Measurements from ENCODE around the gene MYZAP. TPM values are rescaled to one million over a fixed set of nuclear protein-coding genes. Genes with fewer than 3 reads are reported as not detected.

The MYZAP gene
- total and polyA plus RNA-seq, 10 of the 15 experiments (the other 5 are each of a cell fraction or from before 2014, with no cell fraction given) = not detected

- Histone ChIP-seq H3K9me3 (replicated peaks; ENCODE audit: control insufficient read depth, insufficient read depth, low read length) (no peaks in the 10 kb centered on the region), H3K4me2 (ENCODE audit: control insufficient read depth, insufficient read depth) (no peak overlapping the region), H3K4me1 (ENCODE audit: control insufficient read depth, insufficient read depth, low read length) (no peaks in the 10 kb centered on the region), H4K20me1 (ENCODE audit: control insufficient read depth, insufficient read depth) (no peaks in the 10 kb centered on the region), H3K27ac (ENCODE audit: control insufficient read depth, insufficient read depth) (no peak overlapping the region), H3K79me2 (ENCODE audit: control insufficient read depth, insufficient read depth, low read length) (no peaks in the 10 kb centered on the region), H3K9ac (ENCODE audit: control insufficient read depth, insufficient read depth, low read length) (no peak overlapping the region), H3K36me3 (ENCODE audit: control insufficient read depth in 2 of 2, insufficient read depth in 2 of 2, low read length in 1 of 2) (no peaks in the 10 kb centered on the region), H2AFZ (ENCODE audit: control insufficient read depth, low read depth, low read length) (no peak overlapping the region), H3K27me3 (replicated peaks in 1 of 2; ENCODE audit: control insufficient read depth in 2 of 2, insufficient read depth in 2 of 2, low read length in 1 of 2) (peaks cover 0 to 2% of the 10 kb centered on the region in 2 experiments; a peak in 2 of 4 replicates), H3K4me3 (no peak overlapping the region)
- ChIA-PET POLR2A (no interaction called here), SMC1A (ENCODE audit: uncharacterized antibody, unreplicated experiment) (no interaction called here), CTCF (interaction anchor here (1.0 to 1.6 kb wide), 2 partner anchors 11 to 26 kb away, joined by 4 to 6 read pairs; no protein-coding TSS in a partner anchor), RAD21 (ENCODE audit: unreplicated experiment) (no interaction called here)
- intact Hi-C loops (cut with micrococcal nuclease; ENCODE audit: unreplicated experiment) (no loop called here), in situ Hi-C loops (cut with MboI) (no loop called here)
- 44% methylated on average over 5 of the region's 5 CpGs for WGBS (ENCODE audit: insufficient coverage, insufficient replicate concordance, low lambda C conversion rate, missing lambda C conversion rate)
- DNase-seq (ENCODE audit: low read depth, low spot score) (no peak), ATAC-seq (no peak), FAIRE-seq (no peak)
- TF ChIP-seq RELB (IDR thresholded peaks at IDR 0.05; ENCODE audit: low read depth) (no peak), BCL11A (IDR thresholded peaks at IDR 0.05; ENCODE audit: low read depth, low read length) (no peak)
- no TSS peak for BruUV-seq (replicated peaks)
These were observed 38.2 kb upstream of the MYZAP start for GRCh38 chr15:57553526-57553925.

- DNase-seq (ENCODE audit: low read depth, low spot score) = no peak
- Histone ChIP-seq H3K79me2 (ENCODE audit: control insufficient read depth, insufficient read depth, low read length) (no peaks in the 10 kb centered on the region), H3K4me1 (ENCODE audit: control insufficient read depth, insufficient read depth, low read length) (no peaks in the 10 kb centered on the region), H3K36me3 (ENCODE audit: control insufficient read depth in 2 of 2, insufficient read depth in 2 of 2, low read length in 1 of 2) (no peaks in the 10 kb centered on the region), H3K4me2 (ENCODE audit: control insufficient read depth, insufficient read depth) (no peak overlapping the region), H4K20me1 (ENCODE audit: control insufficient read depth, insufficient read depth) (no peaks in the 10 kb centered on the region), H3K9ac (ENCODE audit: control insufficient read depth, insufficient read depth, low read length) (no peak overlapping the region), H3K4me3 (no peak overlapping the region), H3K9me3 (replicated peaks; ENCODE audit: control insufficient read depth, insufficient read depth, low read length) (no peaks in the 10 kb centered on the region; the same call in 2 of the 3 replicates), H3K27ac (ENCODE audit: control insufficient read depth, insufficient read depth) (no peak overlapping the region), H3K27me3 (replicated peaks in 1 of 2; ENCODE audit: control insufficient read depth in 2 of 2, insufficient read depth in 2 of 2, low read length in 1 of 2) (peaks cover 0 to 2% of the 10 kb centered on the region in 2 experiments; a peak in 2 of 4 replicates), H2AFZ (ENCODE audit: control insufficient read depth, low read depth, low read length) (no peak overlapping the region)
- 4% methylated on average over 10 of the region's 10 CpGs for WGBS (ENCODE audit: insufficient coverage, insufficient replicate concordance, low lambda C conversion rate, missing lambda C conversion rate)
- POLR2A ChIA-PET = no interaction called here
- CTCF ChIA-PET = interaction anchor here (1.0 to 1.6 kb wide), 2 partner anchors 12 to 27 kb away, joined by 4 to 6 read pairs; no protein-coding TSS in a partner anchor
- FAIRE-seq = no peak
- RAD21 ChIA-PET (ENCODE audit: unreplicated experiment) = no interaction called here
- SMC1A ChIA-PET (ENCODE audit: uncharacterized antibody, unreplicated experiment) = interaction anchor here (0.9 kb wide), 1 partner anchor 12 kb away, joined by 3 read pairs; no protein-coding TSS in a partner anchor
- ATAC-seq = no peak
- no TSS peak for BruUV-seq (replicated peaks)
- intact Hi-C loops (cut with micrococcal nuclease; ENCODE audit: unreplicated experiment) = no loop called here
- in situ Hi-C loops (cut with MboI) = no loop called here
- TF ChIP-seq BMI1 (IDR thresholded peaks at IDR 0.05; ENCODE audit: borderline replicate concordance) (no peak), TBL1XR1 (IDR thresholded peaks at IDR 0.05; ENCODE audit: low read depth, low read length) (no peak), SMAD1 (IDR thresholded peaks at IDR 0.05; ENCODE audit: low read depth, partially characterized antibody) (no peak), RBBP5 (conservative IDR thresholded peaks at IDR 0.05) (no peak), NFXL1 (IDR thresholded peaks at IDR 0.05; ENCODE audit: borderline replicate concordance) (no peak), REST (IDR thresholded peaks at IDR 0.05; ENCODE audit: low read depth, low read length) (no peak), SP1 (IDR thresholded peaks at IDR 0.05; ENCODE audit: low read depth, low read length) (no peak), ASH2L (IDR thresholded peaks at IDR 0.05; ENCODE audit: borderline replicate concordance, low read depth) (no peak), KLF5 (IDR thresholded peaks at IDR 0.05; ENCODE audit: partially characterized antibody) (no peak), RFX5 (IDR thresholded peaks at IDR 0.05; ENCODE audit: low read depth, low read length) (no peak)
These were observed 37.5 kb upstream of the MYZAP start for GRCh38 chr15:57554063-57554811.

Measured in GM12878 (cell line).